Measurements from ENCODE around the gene GPR52.

GRCh38 chr1:174405219-174405618 is 42.5 kb upstream of the GPR52 start:
- no peak for TF ChIP-seq ZNF70 (CRISPR knock-in tag; IDR thresholded peaks at IDR 0.05)
- TF ChIP-seq BACH2 (CRISPR knock-in tag; IDR thresholded peaks at IDR 0.05; ENCODE audit: borderline replicate concordance), result no peak
